ENCODE results near the gene MCOLN1. TPM values are rescaled to one million over a fixed set of nuclear protein-coding genes. Genes with fewer than 3 reads are reported as not detected.
A peak's percentile ranks its signal among the peaks of the same experiment; 100 is the strongest.

Gene MCOLN1
- polyA plus RNA-seq, 1 of the 3 experiments (the other 2 are of a cell fraction) = 28.4 TPM

GRCh38 chr19:7480222-7480969 lies 42.0 kb upstream of the MCOLN1 start:
- no peaks in the 10 kb centered on the region for H3K36me3 ChIP-seq (replicated peaks in 1 of 2; ENCODE audit: control insufficient read depth in 1 of 2, insufficient read depth in 2 of 2, low read length in 1 of 2)
- no peaks in the 10 kb centered on the region for H3K27me3 ChIP-seq (ENCODE audit: insufficient read depth)
- no peak overlapping the region for H3K4me3 ChIP-seq (ENCODE audit: low read depth in 2 of 2, low read length in 1 of 2)
- DNase-seq = peak; percentile 32
- peak overlapping the region in 1 of 2 experiments; percentile 17; a peak in 1 of 4 replicates for H3K27ac ChIP-seq (ENCODE audit: low read depth in 2 of 2, low read length in 1 of 2)
- TF ChIP-seq REST (IDR thresholded peaks at IDR 0.05; ENCODE audit: low read depth, low read length) (no peak), IRF3 (IDR thresholded peaks at IDR 0.05; ENCODE audit: low read depth, low read length) (no peak), JUND (IDR thresholded peaks at IDR 0.05) (no peak), EZH2phosphoT487 (IDR thresholded peaks at IDR 0.05; ENCODE audit: borderline replicate concordance, low read depth) (no peak), SIN3A (IDR thresholded peaks at IDR 0.05; ENCODE audit: borderline replicate concordance, low read depth, low read length) (no peak), GABPA (IDR thresholded peaks at IDR 0.05; ENCODE audit: low read depth) (no peak), TEAD4 (IDR thresholded peaks at IDR 0.05; ENCODE audit: borderline replicate concordance, insufficient read depth) (no peak), GATA2 (CRISPR knock-in tag; IDR thresholded peaks at IDR 0.05) (no peak), CTCF (IDR thresholded peaks at IDR 0.05) (no peak), YY1 (IDR thresholded peaks at IDR 0.05; ENCODE audit: low read depth) (no peak), ZBTB33 (IDR thresholded peaks at IDR 0.05; ENCODE audit: borderline replicate concordance, low read depth) (no peak)
- H4K20me1 ChIP-seq (ENCODE audit: insufficient read depth) = no peaks in the 10 kb centered on the region
- H3K9ac ChIP-seq = no peak overlapping the region
- H3K79me2 ChIP-seq (ENCODE audit: insufficient read depth) = no peaks in the 10 kb centered on the region
- POLR2A ChIA-PET = no interaction called here
- H3F3A ChIP-seq (replicated peaks; ENCODE audit: insufficient read depth) = no peaks in the 10 kb centered on the region
- no peaks in the 10 kb centered on the region for H3K9me2 ChIP-seq
- H3K4me2 ChIP-seq = no peak overlapping the region
- H2AFZ ChIP-seq (ENCODE audit: low read depth) = no peak overlapping the region
- H3K4me1 ChIP-seq (ENCODE audit: control insufficient read depth in 1 of 2, insufficient read depth in 2 of 2, low read depth in 1 of 2, low read length in 1 of 2) = peaks cover 0 to 32% of the 10 kb centered on the region in 2 experiments; a peak in 1 of 4 replicates
- CTCF ChIA-PET = no interaction called here
- no peaks in the 10 kb centered on the region for H3K9me3 ChIP-seq
- 87% methylated on average over 9 of the region's 11 CpGs for WGBS (ENCODE audit: low lambda C conversion rate)

All from SK-N-SH (cell line).